K562 (cell line): Measurements from ENCODE around the gene UQCC2. TPM values are rescaled to one million over a fixed set of nuclear protein-coding genes. Genes with fewer than 3 reads are reported as not detected.

Experiments used
- ATAC-seq: fragments of 200-7000 bp; cut with Tn5 transposase; 3 replicates; pipeline ENCODE4 v1.9.1; 2020; ENCODE audit warnings: moderate library complexity
- BruUV-seq: library from RNA; stranded (reverse); fragments of 400-500 nt; replicated peaks from 2 replicates; lab custom pipeline; 2021; lab: Mats Ljungman, UMichigan
- CTCF ChIA-PET: fragments of 300-600 bp; formaldehyde crosslinking; extraction: SDS; loops from one replicate; lab custom pipeline; 2021; ENCODE audit warnings: low intra/inter-chr PET ratio; lab: Yijun Ruan, JAX
- POLR2A ChIA-PET: fragments of 300-600, 350-650 bp; sonication (Branson Sonifier 250); formaldehyde crosslinking; extraction: SDS; loops from one replicate; lab custom pipeline; 2021; ENCODE audit warnings: antibody characterized with exemption, inconsistent platforms; lab: Yijun Ruan, JAX
- DNase-seq, 4 experiments: peaks; one replicate each; pipeline versions ENCODE4 v3.0.0 to v3.0.0-alpha.2; 2011 to 2018; ENCODE audit warnings: low spot score in 3 of 4, mixed read lengths in 3 of 4; ENCODE audit errors: extremely low read depth in 1 of 4
- FAIRE-seq: peaks from 2 replicates; lab custom pipeline; 2011; peaks lifted over from hg19 to GRCh38; lab: Jason Lieb, UNC
- H2AFZ ChIP-seq: 2 replicates; pipeline ENCODE4 v1.6.0; 2011; ENCODE audit warnings: low read depth, low read length, control low read depth, inconsistent platforms
- H3K27ac ChIP-seq: fragments of 200-600 bp; 3 replicates; pipeline ENCODE4 v1.8.0; 2011; ENCODE audit warnings: low read depth, mild to moderate bottlenecking, control low read depth, inconsistent platforms, low read length, moderate library complexity, mixed read lengths; ENCODE audit errors: extremely low read depth
- H3K27me3 ChIP-seq, 2 experiments: fragments of 300-600 bp in 1 of 2; 2 replicates in 1 of 2; 3 replicates in 1 of 2; pipeline versions ENCODE4 v1.6.0 to v1.8.0; 2011; ENCODE audit warnings: inconsistent platforms in 2 of 2, low read length in 2 of 2, mild to moderate bottlenecking in 1 of 2, mixed read lengths in 1 of 2, moderate library complexity in 1 of 2; ENCODE audit not compliant: control insufficient read depth in 2 of 2, insufficient read depth in 2 of 2
- H3K36me3 ChIP-seq: fragments of 300-600 bp; 3 replicates; pipeline ENCODE4 v1.8.0; 2011; ENCODE audit warnings: mild to moderate bottlenecking, low read length, inconsistent platforms; ENCODE audit not compliant: control insufficient read depth, insufficient read depth
- H3K4me1 ChIP-seq, 2 experiments: fragments of 200-600 bp in 1 of 2; replicated peaks in 1 of 2; 2 replicates in 1 of 2; 3 replicates in 1 of 2; pipeline versions ENCODE4 v1.5.1 to v1.8.0; 2011; ENCODE audit warnings: inconsistent platforms in 2 of 2, low read length in 2 of 2, mild to moderate bottlenecking in 1 of 2, mixed read lengths in 1 of 2, moderate library complexity in 1 of 2; ENCODE audit not compliant: control insufficient read depth in 2 of 2, insufficient read depth in 2 of 2
- H3K4me2 ChIP-seq: 2 replicates; pipeline ENCODE4 v1.6.1; 2011; ENCODE audit warnings: low read length, control low read depth, inconsistent platforms, mixed read lengths; ENCODE audit not compliant: insufficient read depth
- H3K4me3 ChIP-seq: fragments of 200-600 bp; sonication (generic), shearing (Covaris generic); 2 replicates; pipeline ENCODE4 v1.5.1; 2016; ENCODE audit warnings: control low read depth, inconsistent platforms
- H3K79me2 ChIP-seq: fragments of 200-600 bp; 3 replicates; pipeline ENCODE4 v1.8.0; 2011; ENCODE audit warnings: low read length, inconsistent platforms; ENCODE audit not compliant: control insufficient read depth, insufficient read depth
- H3K9ac ChIP-seq, 2 experiments: 2 replicates each; pipeline versions ENCODE4 v1.6.0 to v1.6.1; 2011; ENCODE audit warnings: low read depth in 2 of 2, low read length in 2 of 2, control low read depth in 1 of 2, inconsistent platforms in 1 of 2, mild to moderate bottlenecking in 1 of 2, mixed read lengths in 1 of 2; ENCODE audit not compliant: insufficient read depth in 1 of 2
- H3K9me1 ChIP-seq: one replicate; pipeline ENCODE4 v1.6.0; 2011; ENCODE audit warnings: inconsistent platforms, mild to moderate bottlenecking, low read length, moderate library complexity; ENCODE audit not compliant: control insufficient read depth, insufficient read depth
- H3K9me3 ChIP-seq: replicated peaks from 2 replicates; pipeline ENCODE4 v1.5.1; 2011; ENCODE audit warnings: low read depth, low read length, inconsistent platforms; ENCODE audit not compliant: control insufficient read depth, insufficient read depth
- H4K20me1 ChIP-seq: replicated peaks from 2 replicates; pipeline ENCODE4 v1.6.1; 2011; ENCODE audit warnings: low read length, inconsistent platforms, mixed read lengths; ENCODE audit not compliant: control insufficient read depth, insufficient read depth
- ELF2 ChIP-seq: fragments of 250-450 bp; sonication (Bioruptor Pico); IDR thresholded peaks from 2 replicates; pipeline ENCODE4 v1.5.0; 2021; ENCODE audit warnings: mild to moderate bottlenecking
- FOSL1 ChIP-seq: fragments of 200-800 bp; sonication (Bioruptor generic); conservative IDR thresholded peaks from 2 replicates; pipeline ENCODE4 v1.6.1; 2016; ENCODE audit warnings: missing genetic modification characterization, missing compliant biosample characterization
- HDGF ChIP-seq: fragments of 450-650 bp; IDR thresholded peaks from 2 replicates; pipeline ENCODE4 v1.6.1; 2016
- HOXB6 ChIP-seq: fragments of 250-450 bp; sonication (Bioruptor Pico); IDR thresholded peaks from 2 replicates; pipeline ENCODE4 v1.5.1; 2022; ENCODE audit warnings: mild to moderate bottlenecking, borderline replicate concordance
- ILF3 ChIP-seq: fragments of 450-650 bp; IDR thresholded peaks from 2 replicates; pipeline ENCODE4 v1.6.1; 2018; ENCODE audit warnings: antibody characterized with exemption, mild to moderate bottlenecking, moderate library complexity, borderline replicate concordance
- MBD2 ChIP-seq: sonication (generic); IDR thresholded peaks from 2 replicates; pipeline ENCODE4 v1.6.1; 2016; ENCODE audit warnings: low read depth, borderline replicate concordance
- MECOM ChIP-seq: fragments of 250-450 bp; sonication (Bioruptor Pico); IDR thresholded peaks from 2 replicates; pipeline ENCODE4 v1.8.0; 2022; ENCODE audit warnings: inconsistent platforms
- MEIS2 ChIP-seq: fragments of 450-650 bp; IDR thresholded peaks from 2 replicates; pipeline ENCODE4 v1.6.1; 2014; ENCODE audit warnings: mild to moderate bottlenecking; ENCODE audit not compliant: partially characterized antibody
- MIER1 ChIP-seq: fragments of 450-650 bp; IDR thresholded peaks from 2 replicates; pipeline ENCODE4 v1.6.1; 2016; ENCODE audit warnings: antibody characterized with exemption, mild to moderate bottlenecking, low read depth
- NFIX ChIP-seq: fragments of 250-450 bp; sonication (Bioruptor Pico); IDR thresholded peaks from 2 replicates; pipeline ENCODE4 v1.4.0; 2020; ENCODE audit warnings: low read depth, mild to moderate bottlenecking, moderate library complexity
- NR2C2 ChIP-seq, 2 experiments: fragments of 200-800 bp in 1 of 2; sonication (Bioruptor generic) in 1 of 2; sonication (generic) in 1 of 2; formaldehyde crosslinking in 1 of 2; IDR thresholded peaks; 2 replicates each; pipeline versions ENCODE4 v1.6.1 to v1.8.0; 2016 to 2022; ENCODE audit warnings: mild to moderate bottlenecking in 1 of 2, missing compliant biosample characterization in 1 of 2, missing genetic modification characterization in 1 of 2, missing genetic modification reagents in 1 of 2
- PML ChIP-seq: IDR thresholded peaks from 2 replicates; pipeline ENCODE4 v1.6.1; 2012; ENCODE audit warnings: low read length, inconsistent platforms
- RBM15 ChIP-seq: fragments of 200-400 bp; formaldehyde crosslinking; IDR thresholded peaks from 2 replicates; pipeline ENCODE4 v1.6.1; 2018; ENCODE audit warnings: mild to moderate bottlenecking, low read length, moderate library complexity; ENCODE audit not compliant: insufficient read depth
- SMAD3 ChIP-seq: fragments of 450-650 bp; formaldehyde crosslinking; conservative IDR thresholded peaks from 2 replicates; pipeline ENCODE4 v1.4.0; 2020; ENCODE audit warnings: mild to moderate bottlenecking
- STAT6 ChIP-seq: sonication (generic); formaldehyde crosslinking; IDR thresholded peaks from 2 replicates; pipeline ENCODE4 v1.8.1; 2023; ENCODE audit warnings: mild to moderate bottlenecking, missing genetic modification reagents
- ZBTB1 ChIP-seq: sonication (generic); formaldehyde crosslinking; IDR thresholded peaks from 2 replicates; pipeline ENCODE4 v1.8.1; 2023; ENCODE audit warnings: missing genetic modification reagents, low read depth, mild to moderate bottlenecking, borderline replicate concordance
- ZNF239 ChIP-seq: fragments of 250-450 bp; sonication (Bioruptor Pico); IDR thresholded peaks from 2 replicates; pipeline ENCODE4 v1.4.0; 2020; ENCODE audit warnings: mild to moderate bottlenecking
- ZSCAN32 ChIP-seq: fragments of 450-650 bp; formaldehyde crosslinking; IDR thresholded peaks from 2 replicates; pipeline ENCODE4 v1.4.0; 2020; ENCODE audit warnings: mild to moderate bottlenecking, moderate library complexity
- WGBS: fragments of 100-300 bp; shearing (Covaris generic); methylation state at CpG from one replicate; pipeline ENCODE4 v1.1.6; 2016; ENCODE audit warnings: low coverage, mixed read lengths; ENCODE audit not compliant: insufficient coverage; ENCODE audit errors: missing lambda C conversion rate; 5-methylcytosine and 5-hydroxymethylcytosine counted together
- in situ Hi-C: fragments of 300-500 bp; cut with MboI; formaldehyde crosslinking; loops from 4 replicates; pipeline ENCODE4 v1.15.0; 2018; ENCODE audit warnings: inconsistent platforms, mixed read lengths
- intact Hi-C: fragments of 100-400 bp; cut with micrococcal nuclease; formaldehyde crosslinking; loops from 2 replicates; pipeline ENCODE4 v1.14.2; 2022
- polyA plus RNA-seq, 8 experiments: library from polyadenylated mRNA; depleted of rRNA in 4 of 8; stranded (reverse) in 5 of 8; unstranded in 3 of 8; fragments of >200 nt; fragmentation: Nextera tagmentation in 2 of 8; fragmentation: Illumina TruSeq in 1 of 8; extraction: Ambion mirVana in 2 of 8; extraction: Trizol in 1 of 8; gene quantifications; 2 replicates each; pipeline versions ENCODE4 v1.2.1 to v1.2.3, GENCODE V29; 2011 to 2014; ENCODE audit warnings: inconsistent platforms in 1 of 8, missing spikeins in 1 of 8
- total RNA-seq, 7 experiments: library from RNA; depleted of rRNA in 6 of 7; stranded (reverse); fragments of >200 nt in 6 of 7; fragmentation: Illumina TruSeq in 2 of 7; extraction: Trizol in 2 of 7; gene quantifications; 2 replicates each; pipeline versions ENCODE4 v1.2.1 to v1.2.3, GENCODE V29; 2011 to 2021; ENCODE audit warnings: low replicate concordance in 1 of 7
- TF ChIP-seq, protein P1 (sequence below): sonication (generic); formaldehyde crosslinking; IDR thresholded peaks from 2 replicates; pipeline ENCODE4 v1.8.1; 2022; ENCODE audit warnings: missing genetic modification reagents

The UQCC2 gene
- total and polyA plus RNA-seq, 9 of the 15 experiments (the other 6 are each of a cell fraction or from before 2014, with no cell fraction given) = 58.5 to 927 (median 158) TPM

GRCh38 chr6:33740204-33740608 lies 28.7 kb upstream of the UQCC2 start (continued):
- TF ChIP-seq NR2C2 (CRISPR knock-in tag; IDR thresholded peaks at IDR 0.05) (no peak), NR2C2 (tag; IDR thresholded peaks at IDR 0.05) (peak; percentile 63; the same call in 1 of the 2 replicates), NFIX (no peak), ELF2 (CRISPR knock-in tag) (0 out of 2 replicates have a peak, but pooled peaks have one; percentile 35), MEIS2 (no peak), MBD2 (no peak), HOXB6 (CRISPR knock-in tag) (no peak)

GRCh38 chr6:33739571-33739970 lies 28.1 kb upstream of the UQCC2 start:
- no TSS peak for BruUV-seq
- Histone ChIP-seq H2AFZ (no peak overlapping the region), H3K36me3 (no peaks in the 10 kb centered on the region), H3K27me3 (peaks cover 25 to 64% of the 10 kb centered on the region in 2 experiments; a peak in 4 of 5 replicates), H3K4me3 (no peak overlapping the region), H3K4me2 (no peak overlapping the region), H3K27ac (no peak overlapping the region), H3K9me1 (peaks cover 2% of the 10 kb centered on the region), H3K9ac (no peak overlapping the region), H3K9me3 (no peaks in the 10 kb centered on the region), H3K79me2 (no peaks in the 10 kb centered on the region), H4K20me1 (peaks cover 5% of the 10 kb centered on the region), H3K4me1 (peaks cover 8 to 9% of the 10 kb centered on the region in 2 experiments; a peak in 2 of 5 replicates)
- in situ Hi-C loops = no loop called here
- ChIA-PET POLR2A (no interaction called here), CTCF (no interaction called here)
- ATAC-seq = peak; percentile 16; the same call in 2 of the 3 replicates
- intact Hi-C loops = no loop called here
- WGBS = 20% methylated on average over 5 of the region's 5 CpGs
- no peak for FAIRE-seq
- DNase-seq = no peak
- TF ChIP-seq ZNF239 (CRISPR knock-in tag) (no peak), FOSL1 (tag) (no peak), HDGF (no peak), ZBTB1 (no peak), SMAD3 (CRISPR knock-in tag) (no peak), ZSCAN32 (CRISPR knock-in tag) (no peak), STAT6 (no peak), PML (no peak), RBM15 (no peak), MECOM (CRISPR knock-in tag) (no peak), MIER1 (no peak), ILF3 (no peak)
- TF ChIP-seq, protein P1, sequence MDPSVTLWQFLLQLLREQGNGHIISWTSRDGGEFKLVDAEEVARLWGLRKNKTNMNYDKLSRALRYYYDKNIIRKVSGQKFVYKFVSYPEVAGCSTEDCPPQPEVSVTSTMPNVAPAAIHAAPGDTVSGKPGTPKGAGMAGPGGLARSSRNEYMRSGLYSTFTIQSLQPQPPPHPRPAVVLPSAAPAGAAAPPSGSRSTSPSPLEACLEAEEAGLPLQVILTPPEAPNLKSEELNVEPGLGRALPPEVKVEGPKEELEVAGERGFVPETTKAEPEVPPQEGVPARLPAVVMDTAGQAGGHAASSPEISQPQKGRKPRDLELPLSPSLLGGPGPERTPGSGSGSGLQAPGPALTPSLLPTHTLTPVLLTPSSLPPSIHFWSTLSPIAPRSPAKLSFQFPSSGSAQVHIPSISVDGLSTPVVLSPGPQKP (CRISPR knock-in tag) = no peak
